Measurements from ENCODE around the gene TUBA4A.

GRCh38 chr2:219205981-219206327, 47.8 kb downstream of the TUBA4A start:
- TF ChIP-seq CTCF (IDR thresholded peaks at IDR 0.05) (no peak), POLR2A (IDR thresholded peaks at IDR 0.05) (no peak)
